IMR-90 (cell line): ENCODE results near the gene LCE5A. TPM values are rescaled to one million over a fixed set of nuclear protein-coding genes. Genes with fewer than 3 reads are reported as not detected.

Experiments
- ATAC-seq: fragments of 200-7000 bp; cut with Tn5 transposase; 2 replicates; pipeline ENCODE4 v1.9.1; 2020; ENCODE audit warnings: low read depth, mild to moderate bottlenecking, moderate library complexity
- BruUV-seq: library from RNA; stranded (reverse); fragments of 400-500 nt; replicated peaks from 2 replicates; lab custom pipeline; 2021; lab: Mats Ljungman, UMichigan
- CTCF ChIA-PET: fragments of 300-600 bp; formaldehyde crosslinking; extraction: SDS; loops from one replicate; lab custom pipeline; 2021; ENCODE audit warnings: antibody characterized with exemption; lab: Yijun Ruan, JAX
- POLR2A ChIA-PET: fragments of 300-600 bp; sonication (Branson Sonifier 250); formaldehyde crosslinking; loops from one replicate; lab custom pipeline; 2022; ENCODE audit warnings: antibody characterized with exemption; ENCODE audit not compliant: unreplicated experiment; lab: Charles Lee
- DNase-seq: peaks from one replicate; pipeline ENCODE4 v3.0.0; 2013
- H2AFZ ChIP-seq: replicated peaks from 2 replicates; pipeline ENCODE3; 2013; ENCODE audit warnings: low read length, mild to moderate bottlenecking; ENCODE audit not compliant: poor library complexity
- H2AK5ac ChIP-seq: 2 replicates; pipeline ENCODE4 v1.6.1; 2013; ENCODE audit warnings: low read depth, low read length, inconsistent platforms
- H2AK9ac ChIP-seq: replicated peaks from 2 replicates; pipeline ENCODE3; 2013; ENCODE audit warnings: mild to moderate bottlenecking, low read depth, low read length, moderate library complexity; ENCODE audit not compliant: poor library complexity
- H2BK120ac ChIP-seq: 2 replicates; pipeline ENCODE4 v1.6.1; 2013; ENCODE audit warnings: low read depth, low read length, inconsistent platforms
- H2BK15ac ChIP-seq: 3 replicates; pipeline ENCODE4 v1.6.1; 2013; ENCODE audit warnings: low read depth, low read length, inconsistent platforms
- H2BK20ac ChIP-seq: 2 replicates; pipeline ENCODE4 v1.6.1; 2013; ENCODE audit warnings: low read depth, mild to moderate bottlenecking, inconsistent platforms, low read length, moderate library complexity
- H2BK5ac ChIP-seq: 2 replicates; pipeline ENCODE4 v1.6.1; 2013; ENCODE audit warnings: mild to moderate bottlenecking, low read depth, low read length, inconsistent platforms; ENCODE audit not compliant: poor library complexity, severe bottlenecking
- H3K14ac ChIP-seq: replicated peaks from 2 replicates; pipeline ENCODE4 v1.6.1; 2013; ENCODE audit warnings: low read depth, low read length, inconsistent platforms
- H3K18ac ChIP-seq: 2 replicates; pipeline ENCODE4 v1.6.1; 2013; ENCODE audit warnings: low read depth, low read length, control low read depth
- H3K23ac ChIP-seq: 2 replicates; pipeline ENCODE4 v1.6.1; 2013; ENCODE audit warnings: low read depth, low read length, inconsistent platforms
- H3K27ac ChIP-seq: 2 replicates; pipeline ENCODE4 v1.5.1; 2013; ENCODE audit warnings: mild to moderate bottlenecking, control low read depth, low read length; ENCODE audit not compliant: insufficient read depth
- H3K27me3 ChIP-seq: 2 replicates; pipeline ENCODE4 v1.6.1; 2013; ENCODE audit warnings: low read length; ENCODE audit not compliant: control insufficient read depth, insufficient read depth
- H3K36me3 ChIP-seq: 2 replicates; pipeline ENCODE4 v1.6.1; 2013; ENCODE audit warnings: low read length, mixed read lengths; ENCODE audit not compliant: control insufficient read depth, insufficient read depth
- H3K4ac ChIP-seq: 2 replicates; pipeline ENCODE4 v1.6.1; 2013; ENCODE audit warnings: low read depth, low read length, inconsistent platforms
- H3K4me1 ChIP-seq: 2 replicates; pipeline ENCODE4 v1.6.1; 2013; ENCODE audit warnings: low read length, mixed read lengths; ENCODE audit not compliant: control insufficient read depth, insufficient read depth
- H3K4me2 ChIP-seq: 2 replicates; pipeline ENCODE4 v1.6.1; 2013; ENCODE audit warnings: low read depth, mild to moderate bottlenecking, control low read depth, low read length, moderate library complexity
- H3K4me3 ChIP-seq: 2 replicates; pipeline ENCODE4 v1.5.1; 2013; ENCODE audit warnings: low read depth, mild to moderate bottlenecking, control low read depth, low read length, moderate library complexity; ENCODE audit not compliant: insufficient read depth
- H3K56ac ChIP-seq: 2 replicates; pipeline ENCODE4 v1.6.1; 2013; ENCODE audit warnings: low read length, inconsistent platforms; ENCODE audit not compliant: insufficient read depth; ENCODE audit errors: extremely low read depth
- H3K79me1 ChIP-seq, 2 experiments: 2 replicates each; pipeline ENCODE4 v1.6.1; 2013; ENCODE audit warnings: low read length in 2 of 2, inconsistent platforms in 1 of 2, low read depth in 1 of 2
- H3K9ac ChIP-seq: 2 replicates; pipeline ENCODE4 v1.6.1; 2013; ENCODE audit warnings: low read depth, low read length, control low read depth
- H3K9me1 ChIP-seq: 2 replicates; pipeline ENCODE4 v1.6.1; 2013; ENCODE audit warnings: low read length, inconsistent platforms; ENCODE audit not compliant: insufficient read depth
- H3K9me3 ChIP-seq: 2 replicates; pipeline ENCODE4 v1.6.1; 2013; ENCODE audit warnings: low read length; ENCODE audit not compliant: control insufficient read depth, insufficient read depth
- H4K20me1 ChIP-seq: 2 replicates; pipeline ENCODE4 v1.6.1; 2013; ENCODE audit warnings: low read length, inconsistent platforms; ENCODE audit not compliant: insufficient read depth
- H4K5ac ChIP-seq: 2 replicates; pipeline ENCODE4 v1.6.1; 2013; ENCODE audit warnings: mild to moderate bottlenecking, low read depth, low read length, control low read depth
- H4K8ac ChIP-seq, 2 experiments: 2 replicates each; pipeline ENCODE4 v1.6.1; 2013; ENCODE audit warnings: low read depth in 2 of 2, low read length in 2 of 2, control low read depth in 1 of 2, inconsistent platforms in 1 of 2
- H4K91ac ChIP-seq: 2 replicates; pipeline ENCODE4 v1.6.1; 2013; ENCODE audit warnings: low read depth, low read length, inconsistent platforms; ENCODE audit not compliant: insufficient read depth
- BHLHE40 ChIP-seq: fragments of 150-350 bp; IDR thresholded peaks from 2 replicates; pipeline ENCODE4 v1.6.1; 2016; ENCODE audit warnings: mild to moderate bottlenecking, low read depth, low read length
- CEBPB ChIP-seq: IDR thresholded peaks from 2 replicates; pipeline ENCODE4 v1.6.1; 2012; ENCODE audit warnings: low read depth, low read length, improper control_type of control experiment
- CHD1 ChIP-seq: IDR thresholded peaks from 2 replicates; pipeline ENCODE4 v1.6.1; 2012; ENCODE audit warnings: low read depth, low read length, improper control_type of control experiment
- ELK1 ChIP-seq: fragments of 150-350 bp; IDR thresholded peaks from 2 replicates; pipeline ENCODE4 v1.6.1; 2016; ENCODE audit warnings: low read depth, mild to moderate bottlenecking, low read length, moderate library complexity, borderline replicate concordance
- FOS ChIP-seq: fragments of 150-350 bp; IDR thresholded peaks from 2 replicates; pipeline ENCODE4 v1.6.1; 2016; ENCODE audit warnings: low read depth, low read length
- MAFK ChIP-seq: IDR thresholded peaks from 2 replicates; pipeline ENCODE4 v1.6.1; 2012; ENCODE audit warnings: low read depth, low read length, improper control_type of control experiment
- MAZ ChIP-seq: IDR thresholded peaks from 2 replicates; pipeline ENCODE4 v1.6.1; 2012; ENCODE audit warnings: low read depth, mild to moderate bottlenecking, low read length, improper control_type of control experiment, moderate library complexity, borderline replicate concordance
- MXI1 ChIP-seq: IDR thresholded peaks from 2 replicates; pipeline ENCODE4 v1.6.1; 2012; ENCODE audit warnings: low read depth, mild to moderate bottlenecking, low read length, moderate library complexity, borderline replicate concordance
- NFE2L2 ChIP-seq: fragments of 150-350 bp; IDR thresholded peaks from 2 replicates; pipeline ENCODE4 v1.6.1; 2016; ENCODE audit warnings: low read depth, mild to moderate bottlenecking, low read length
- POLR2A ChIP-seq: IDR thresholded peaks from 2 replicates; pipeline ENCODE4 v1.6.1; 2012; ENCODE audit warnings: mild to moderate bottlenecking, low read depth, low read length
- RAD21 ChIP-seq: IDR thresholded peaks from 2 replicates; pipeline ENCODE4 v1.6.1; 2012; ENCODE audit warnings: low read length, improper control_type of control experiment
- RCOR1 ChIP-seq: IDR thresholded peaks from 2 replicates; pipeline ENCODE4 v1.6.1; 2012; ENCODE audit warnings: mild to moderate bottlenecking, low read length, improper control_type of control experiment; ENCODE audit not compliant: insufficient replicate concordance
- RFX5 ChIP-seq: IDR thresholded peaks from 2 replicates; pipeline ENCODE4 v1.8.0; 2012; ENCODE audit warnings: low read depth, mild to moderate bottlenecking, low read length, moderate library complexity
- SMC3 ChIP-seq: fragments of 150-350 bp; IDR thresholded peaks from 2 replicates; pipeline ENCODE4 v1.6.1; 2016; ENCODE audit warnings: low read depth, mild to moderate bottlenecking, antibody characterized with exemption, low read length, moderate library complexity
- USF2 ChIP-seq: fragments of 150-350 bp; IDR thresholded peaks from 2 replicates; pipeline ENCODE4 v1.6.1; 2017; ENCODE audit warnings: mild to moderate bottlenecking, antibody characterized with exemption, low read length, low read depth
- WGBS, 2 experiments: methylation state at CpG; one replicate each; pipeline versions ENCODE4 v1.1.5 to v1.1.7; 2013; ENCODE audit warnings: missing lambda C conversion rate in 2 of 2; ENCODE audit not compliant: insufficient read length in 1 of 2; ENCODE audit errors: extremely low coverage in 2 of 2; 5-methylcytosine and 5-hydroxymethylcytosine counted together
- dilution Hi-C: fragments of 300-500 bp; cut with HindIII; formaldehyde crosslinking; loops from one replicate; pipeline ENCODE4 v1.14.3; 2018; ENCODE audit warnings: low sequenced_read_pairs; ENCODE audit not compliant: unreplicated experiment
- in situ Hi-C: fragments of 300-500 bp; cut with MboI; formaldehyde crosslinking; loops from 3 replicates; pipeline ENCODE4 v1.14.3; 2019; ENCODE audit warnings: low sequenced_read_pairs, inconsistent platforms, mixed read lengths
- intact Hi-C: fragments of 100-400 bp; cut with micrococcal nuclease; formaldehyde crosslinking; loops from 2 replicates; pipeline ENCODE4 v1.10.0; 2022
- polyA plus RNA-seq, 3 experiments: library from polyadenylated mRNA; depleted of rRNA; stranded (reverse); fragments of >200 nt; gene quantifications; 2 replicates each; pipeline ENCODE4 v1.2.3, GENCODE V29; 2012; ENCODE audit warnings: low replicate concordance in 1 of 3
- total RNA-seq: library from RNA; depleted of rRNA; stranded (reverse); fragments of >200 nt; gene quantifications from 2 replicates; pipeline ENCODE4 v1.2.3, GENCODE V29; 2012

LCE5A gene
- total and polyA plus RNA-seq, 2 of the 4 experiments (the other 2 are of a cell fraction) = not detected

GRCh38 chr1:152520561-152521090 is 10.0 kb downstream of the LCE5A start:
- Histone ChIP-seq H2AK5ac (no peak overlapping the region), H3K79me1 (no peaks in the 10 kb centered on the region), H3K56ac (no peak overlapping the region), H2BK120ac (no peak overlapping the region), H2BK15ac (no peak overlapping the region), H3K4me3 (no peak overlapping the region), H3K27me3 (peaks cover 3% of the 10 kb centered on the region; the same call in 1 of the 2 replicates), H4K91ac (no peak overlapping the region), H3K14ac (no peak overlapping the region), H4K20me1 (no peaks in the 10 kb centered on the region), H3K9ac (no peak overlapping the region), H3K9me1 (no peaks in the 10 kb centered on the region), H2BK5ac (no peak overlapping the region), H4K5ac (no peak overlapping the region), H3K18ac (no peak overlapping the region), H3K9me3 (no peaks in the 10 kb centered on the region), H2AFZ (no peak overlapping the region), H2AK9ac (no peak overlapping the region), H2BK20ac (no peak overlapping the region), H3K27ac (no peak overlapping the region), H3K36me3 (no peaks in the 10 kb centered on the region), H3K4ac (no peak overlapping the region), H3K23ac (no peak overlapping the region), H3K4me2 (no peak overlapping the region), H4K8ac (no peak overlapping the region), H3K4me1 (no peaks in the 10 kb centered on the region)
- POLR2A ChIA-PET = no interaction called here
- intact Hi-C loops = no loop called here
- WGBS, 2 experiments = no CpG with 5 or more reads among the region's 4 CpGs
- ATAC-seq = no peak
- no peak for TF ChIP-seq CEBPB
- no peak for TF ChIP-seq USF2
- TF ChIP-seq MAZ = no peak
- TF ChIP-seq POLR2A = no peak
- no peak for TF ChIP-seq ELK1
- TF ChIP-seq BHLHE40 = no peak
- TF ChIP-seq NFE2L2 = no peak
- TF ChIP-seq MAFK = no peak
- TF ChIP-seq CHD1 = no peak
- no peak for TF ChIP-seq FOS
- no peak for TF ChIP-seq MXI1
- TF ChIP-seq RFX5 = no peak
- no peak for TF ChIP-seq RCOR1
- no peak for TF ChIP-seq SMC3
- TF ChIP-seq RAD21 = no peak
- no TSS peak for BruUV-seq
- dilution Hi-C loops = no loop called here
- CTCF ChIA-PET = interaction anchor here (0.7 kb wide), 1 partner anchor 13 kb away, joined by 3 read pairs; no protein-coding TSS in a partner anchor
- in situ Hi-C loops = no loop called here
- no peak for DNase-seq
